GM20000 (cell line): Measurements from ENCODE around the gene IRF4.
A peak's percentile ranks its signal among the peaks of the same experiment; 100 is the strongest.

Experiments
- DNase-seq: peaks from one replicate; pipeline ENCODE4 v3.0.0; 2012; ENCODE audit warnings: low spot score
- TF ChIP-seq, protein P1 (sequence below): IDR thresholded peaks from 2 replicates; pipeline ENCODE4 v1.5.1; 2012; ENCODE audit warnings: mild to moderate bottlenecking, control low read depth; ENCODE audit errors: extremely low read depth, missing control alignments

Gene IRF4

DNA sequence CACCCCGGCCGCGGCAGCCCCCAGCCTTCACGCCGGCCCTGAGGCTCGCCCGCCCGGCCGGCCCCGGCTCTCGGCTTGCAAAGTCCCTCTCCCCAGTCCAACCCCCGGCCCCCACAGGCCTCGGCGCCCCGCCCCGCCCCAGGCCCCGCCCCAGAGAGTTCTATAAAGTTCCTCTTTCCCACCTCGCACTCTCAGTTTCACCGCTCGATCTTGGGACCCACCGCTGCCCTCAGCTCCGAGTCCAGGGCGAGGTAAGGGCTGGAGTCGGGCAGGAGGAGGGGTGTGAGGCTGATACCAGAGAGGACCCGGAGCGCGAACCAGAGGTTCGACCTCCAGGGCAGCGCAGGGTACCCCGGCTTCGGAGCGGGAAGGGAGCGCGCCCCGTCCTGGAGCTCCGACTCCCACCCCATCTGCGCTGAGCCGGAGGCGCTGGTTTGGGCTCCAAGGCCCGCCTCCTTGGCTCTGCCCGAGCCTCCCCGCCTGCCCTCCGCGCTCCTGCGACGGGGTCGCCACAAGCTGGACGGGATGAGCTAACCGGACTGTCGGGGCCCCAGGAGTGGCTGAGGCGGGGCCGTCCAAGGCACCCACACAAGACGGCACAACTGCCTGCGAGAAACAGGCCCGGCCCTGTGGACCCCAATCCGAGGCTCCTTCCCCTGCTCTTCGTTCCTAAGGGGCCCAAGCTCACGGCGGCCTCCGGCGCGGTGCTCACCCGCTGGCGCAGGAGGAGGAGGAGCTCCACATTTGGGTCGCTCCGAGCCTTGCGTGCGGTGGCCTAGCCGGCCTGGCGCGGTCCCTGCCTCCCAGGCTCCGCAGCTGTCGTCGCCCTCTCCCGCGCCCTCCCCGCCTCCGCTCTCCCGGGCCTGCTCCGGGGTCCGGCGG, at the start of gene IRF4:
Gene IRF4 (plus strand): TSS at position 194 of the 882 bp plus-strand sequence. CDS start 1,401 bp downstream, outside the sequence.
- TF ChIP-seq, protein P1, sequence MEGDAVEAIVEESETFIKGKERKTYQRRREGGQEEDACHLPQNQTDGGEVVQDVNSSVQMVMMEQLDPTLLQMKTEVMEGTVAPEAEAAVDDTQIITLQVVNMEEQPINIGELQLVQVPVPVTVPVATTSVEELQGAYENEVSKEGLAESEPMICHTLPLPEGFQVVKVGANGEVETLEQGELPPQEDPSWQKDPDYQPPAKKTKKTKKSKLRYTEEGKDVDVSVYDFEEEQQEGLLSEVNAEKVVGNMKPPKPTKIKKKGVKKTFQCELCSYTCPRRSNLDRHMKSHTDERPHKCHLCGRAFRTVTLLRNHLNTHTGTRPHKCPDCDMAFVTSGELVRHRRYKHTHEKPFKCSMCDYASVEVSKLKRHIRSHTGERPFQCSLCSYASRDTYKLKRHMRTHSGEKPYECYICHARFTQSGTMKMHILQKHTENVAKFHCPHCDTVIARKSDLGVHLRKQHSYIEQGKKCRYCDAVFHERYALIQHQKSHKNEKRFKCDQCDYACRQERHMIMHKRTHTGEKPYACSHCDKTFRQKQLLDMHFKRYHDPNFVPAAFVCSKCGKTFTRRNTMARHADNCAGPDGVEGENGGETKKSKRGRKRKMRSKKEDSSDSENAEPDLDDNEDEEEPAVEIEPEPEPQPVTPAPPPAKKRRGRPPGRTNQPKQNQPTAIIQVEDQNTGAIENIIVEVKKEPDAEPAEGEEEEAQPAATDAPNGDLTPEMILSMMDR, result no peak
- peak; percentile 97 for DNase-seq

DNA sequence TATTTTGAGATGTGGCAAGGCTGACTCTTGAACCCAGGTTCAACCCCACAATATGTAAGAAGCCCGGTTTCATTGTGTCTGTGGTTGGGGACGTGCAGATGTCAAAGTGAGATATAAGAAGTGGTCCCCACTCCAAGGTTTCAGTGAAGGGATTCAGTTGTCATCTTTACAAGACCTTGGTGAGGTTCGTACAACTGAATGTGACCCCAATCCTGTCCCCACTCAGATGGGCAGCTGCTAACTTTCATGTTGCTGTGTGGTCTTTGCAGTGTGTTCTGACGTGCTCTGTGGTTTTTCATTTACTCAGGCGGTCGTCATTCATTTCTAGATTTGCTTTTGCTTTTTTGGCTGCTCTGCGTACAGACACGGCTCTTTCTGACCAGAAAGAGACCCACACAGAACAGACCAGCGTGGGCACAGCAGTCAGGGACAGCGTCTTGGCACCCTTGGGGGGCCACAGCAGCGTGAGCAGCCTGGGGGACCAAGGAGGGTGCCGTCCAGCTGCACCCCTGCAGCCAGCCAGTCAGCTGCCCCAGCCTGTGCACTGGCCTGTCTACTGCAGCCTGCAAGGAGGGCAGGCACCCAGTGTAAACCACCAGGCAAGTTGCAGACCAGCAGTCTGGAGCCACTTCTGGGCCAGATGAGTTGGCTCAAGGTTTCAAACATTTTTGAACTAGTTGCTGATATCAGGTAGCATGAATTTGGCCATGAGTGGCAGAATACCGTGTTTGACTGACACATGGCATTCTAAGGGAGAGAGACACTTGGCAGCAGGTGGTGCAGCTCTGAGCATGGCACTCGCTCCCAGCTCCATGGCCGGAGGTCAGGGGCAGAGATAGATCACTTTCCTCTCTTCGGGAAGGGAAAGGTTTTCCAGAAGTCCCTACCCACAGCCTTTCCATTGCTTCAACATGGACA, 49.4 kb upstream of the IRF4 start:
- DNase-seq, result peak; percentile 81
- TF ChIP-seq, protein P1, result no peak

GRCh38 chr6:342832-343179, 48.7 kb upstream of the IRF4 start:
- no peak for DNase-seq
- TF ChIP-seq, protein P1, result no peak

- DNase-seq, result no peak
- TF ChIP-seq, protein P1, result no peak
These were observed 48.2 kb upstream of the IRF4 start for GRCh38 chr6:343226-343935.

- no peak for DNase-seq
- TF ChIP-seq, protein P1, result no peak
These were observed 47.4 kb upstream of the IRF4 start for GRCh38 chr6:343960-344815.

- TF ChIP-seq, protein P1, result no peak
- no peak for DNase-seq
These were observed 46.7 kb upstream of the IRF4 start for GRCh38 chr6:344816-345340.
